ENCODE data around the gene GALNT12. TPM values are rescaled to one million over a fixed set of nuclear protein-coding genes. Genes with fewer than 3 reads are reported as not detected.
A peak's percentile ranks its signal among the peaks of the same experiment; 100 is the strongest.

Gene GALNT12
- total RNA-seq, 1 donor from 2014 or later: 12.9 TPM

- Mint-ChIP-seq H3K27ac (no peak overlapping the region), H3K9me3 (ENCODE audit: low read depth) (no peaks in the 10 kb centered on the region), H3K4me1 (ENCODE audit: low read depth) (no peaks in the 10 kb centered on the region), H3K4me3 (ENCODE audit: low read depth) (no peak overlapping the region), H3K36me3 (ENCODE audit: insufficient read depth) (peaks cover 2% of the 10 kb centered on the region), H3K27me3 (no peaks in the 10 kb centered on the region)
- no peak for DNase-seq (ENCODE audit: low spot score, unreplicated experiment)
- TF ChIP-seq CTCF (IDR thresholded peaks at IDR 0.05; ENCODE audit: unreplicated experiment): no peak
Measured at GRCh38 chr9:98819231-98819630, 11.8 kb downstream of the GALNT12 start.

GRCh38 chr9:98821831-98822230, 14.4 kb downstream of the GALNT12 start:
- Mint-ChIP-seq H3K27ac (no peak overlapping the region), H3K9me3 (ENCODE audit: low read depth) (no peaks in the 10 kb centered on the region), H3K36me3 (ENCODE audit: insufficient read depth) (peaks cover 2% of the 10 kb centered on the region), H3K4me3 (ENCODE audit: low read depth) (no peak overlapping the region), H3K4me1 (ENCODE audit: low read depth) (no peaks in the 10 kb centered on the region), H3K27me3 (no peaks in the 10 kb centered on the region)
- no peak for TF ChIP-seq CTCF (IDR thresholded peaks at IDR 0.05; ENCODE audit: unreplicated experiment)
- DNase-seq (ENCODE audit: low spot score, unreplicated experiment): no peak

- no peak for DNase-seq (ENCODE audit: low spot score, unreplicated experiment)
- H3K27ac Mint-ChIP-seq: peak overlapping the region; percentile 11
- no peaks in the 10 kb centered on the region for H3K4me1 Mint-ChIP-seq (ENCODE audit: low read depth)
Measured at GRCh38 chr9:98822661-98823060, 15.2 kb downstream of the GALNT12 start.

GRCh38 chr9:98823666-98824334, 16.3 kb downstream of the GALNT12 start:
- H3K27me3 Mint-ChIP-seq: no peaks in the 10 kb centered on the region
- no peak for DNase-seq (ENCODE audit: low spot score, unreplicated experiment)
- peaks cover 2% of the 10 kb centered on the region for H3K36me3 Mint-ChIP-seq (ENCODE audit: insufficient read depth)
- TF ChIP-seq CTCF (IDR thresholded peaks at IDR 0.05; ENCODE audit: unreplicated experiment): no peak
- no peak overlapping the region for H3K27ac Mint-ChIP-seq
- no peak overlapping the region for H3K4me3 Mint-ChIP-seq (ENCODE audit: low read depth)
- no peaks in the 10 kb centered on the region for H3K9me3 Mint-ChIP-seq (ENCODE audit: low read depth)
- H3K4me1 Mint-ChIP-seq (ENCODE audit: low read depth): no peaks in the 10 kb centered on the region

More at GRCh38 chr9:98822661-98823060, 15.2 kb downstream of the GALNT12 start:
- Mint-ChIP-seq H3K4me3 (ENCODE audit: low read depth) (no peak overlapping the region), H3K36me3 (ENCODE audit: insufficient read depth) (peaks cover 2% of the 10 kb centered on the region), H3K9me3 (ENCODE audit: low read depth) (no peaks in the 10 kb centered on the region), H3K27me3 (no peaks in the 10 kb centered on the region)
- TF ChIP-seq CTCF (IDR thresholded peaks at IDR 0.05; ENCODE audit: unreplicated experiment): no peak

GRCh38 chr9:98825414-98825813, 17.9 kb downstream of the GALNT12 start:
- TF ChIP-seq CTCF (IDR thresholded peaks at IDR 0.05; ENCODE audit: unreplicated experiment): no peak
- no peak overlapping the region for H3K4me3 Mint-ChIP-seq (ENCODE audit: low read depth)
- no peaks in the 10 kb centered on the region for H3K4me1 Mint-ChIP-seq (ENCODE audit: low read depth)
- no peak overlapping the region for H3K27ac Mint-ChIP-seq
- no peak for DNase-seq (ENCODE audit: low spot score, unreplicated experiment)
- no peaks in the 10 kb centered on the region for H3K9me3 Mint-ChIP-seq (ENCODE audit: low read depth)
- H3K36me3 Mint-ChIP-seq (ENCODE audit: insufficient read depth): peaks cover 6% of the 10 kb centered on the region
- H3K27me3 Mint-ChIP-seq: no peaks in the 10 kb centered on the region

Measured in progenitor cell of endocrine pancreas (in vitro differentiated cells).